NCI-H774 (cell line): ENCODE data around the gene BORCS5.
A peak's percentile ranks its signal among the peaks of the same experiment; 100 is the strongest.
"Not testable (repeated sequence)": the region's sequence is repeated elsewhere in the genome, so short reads cannot be mapped to it uniquely, and the experiment has no call there.

Experiments used
- DNase-seq: peaks from one replicate; lab custom pipeline; 2025; lab: John Stamatoyannopoulos, UW

BORCS5 gene

DNA sequence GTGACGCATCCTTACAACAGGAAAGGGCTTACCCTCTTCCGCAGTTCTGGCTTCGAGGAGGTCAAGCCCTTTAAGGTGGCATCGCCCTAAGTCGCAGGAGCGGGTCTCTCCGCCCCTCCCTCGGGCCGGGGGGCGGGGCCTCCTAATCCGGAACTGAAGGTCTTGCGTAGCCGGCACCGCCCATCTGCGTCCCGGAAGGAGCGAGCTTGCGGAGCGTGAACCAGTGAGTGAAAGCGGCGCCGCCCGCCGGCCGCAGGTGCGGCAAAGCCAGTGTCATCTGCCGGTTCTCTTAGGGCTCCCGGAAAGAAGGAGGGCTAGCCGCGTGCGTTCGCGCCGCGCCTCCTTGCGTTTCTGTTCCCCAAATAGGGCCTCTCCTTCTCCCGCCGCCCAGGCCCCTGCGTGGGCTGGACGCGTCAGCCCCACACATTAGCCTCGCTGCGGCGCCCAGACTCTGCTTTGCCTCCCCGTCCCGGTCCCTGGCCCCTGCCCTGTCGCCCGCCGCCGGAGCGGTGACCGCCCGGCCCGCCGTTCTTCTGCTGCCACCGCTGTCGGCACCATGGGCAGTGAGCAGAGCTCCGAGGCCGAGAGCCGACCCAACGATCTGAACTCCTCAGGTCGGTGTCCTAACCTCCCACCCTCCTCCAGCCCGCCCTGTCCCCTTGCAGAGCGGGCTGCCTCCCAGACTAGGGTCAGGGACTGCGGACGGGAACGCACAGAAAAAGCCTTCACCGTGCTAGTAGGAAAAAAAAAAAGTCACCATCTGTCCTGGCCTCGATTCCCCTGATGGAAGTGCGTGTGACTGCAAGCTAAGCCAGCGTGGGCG lies at the start of gene BORCS5:
BORCS5 (plus strand) TSS at position 183 of the 823 bp plus-strand sequence; CDS start at position 557, 374 bp downstream.
- peak; percentile 96 for DNase-seq

- DNase-seq: not testable (repeated sequence)
Observed at GRCh38 chr12:12310695-12311094, 46.2 kb upstream of the BORCS5 start.

GRCh38 chr12:12315838-12316237 lies 41.0 kb upstream of the BORCS5 start:
- no peak for DNase-seq

GRCh38 chr12:12319451-12320183 lies 37.3 kb upstream of the BORCS5 start:
- no peak for DNase-seq

DNA sequence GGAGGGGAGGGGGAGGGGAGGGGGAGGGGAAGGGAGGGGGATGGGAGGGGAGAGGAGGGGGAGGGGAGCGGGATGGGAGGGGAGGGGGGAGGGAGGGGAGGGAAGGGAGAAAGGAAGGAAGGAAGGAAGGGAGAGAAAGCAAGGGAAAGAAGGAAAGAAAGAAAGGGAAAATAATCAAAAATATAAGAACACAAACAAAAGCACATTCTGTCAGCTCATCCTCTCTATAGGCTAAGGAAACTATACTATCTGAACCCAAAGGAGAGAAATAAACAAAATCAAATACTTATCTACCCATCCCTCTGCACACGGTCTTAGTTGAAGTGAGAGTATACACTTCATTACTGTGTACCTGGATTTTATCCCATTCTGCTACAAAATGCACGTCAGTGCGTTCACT lies 33.8 kb upstream of the BORCS5 start:
- DNase-seq: no peak

DNA sequence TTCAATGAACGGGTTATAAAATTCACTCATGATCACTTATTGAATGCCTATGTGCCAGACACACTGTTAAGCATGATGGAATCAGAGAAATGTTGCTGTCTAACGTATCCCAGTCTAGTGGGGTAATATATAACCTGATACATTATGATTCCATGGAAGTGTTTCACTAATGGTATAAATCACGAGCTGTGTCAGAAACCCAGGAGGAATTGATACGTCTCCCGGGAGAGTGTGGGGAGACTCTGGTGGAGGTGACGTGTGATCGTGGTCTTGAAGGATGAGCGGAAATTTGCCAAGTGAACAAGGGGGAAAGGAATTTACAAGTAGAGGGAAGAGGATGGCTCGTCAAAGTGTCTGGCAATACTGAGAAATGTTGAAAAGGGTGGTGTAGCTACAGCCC lies 33.3 kb upstream of the BORCS5 start:
- DNase-seq: no peak

DNA sequence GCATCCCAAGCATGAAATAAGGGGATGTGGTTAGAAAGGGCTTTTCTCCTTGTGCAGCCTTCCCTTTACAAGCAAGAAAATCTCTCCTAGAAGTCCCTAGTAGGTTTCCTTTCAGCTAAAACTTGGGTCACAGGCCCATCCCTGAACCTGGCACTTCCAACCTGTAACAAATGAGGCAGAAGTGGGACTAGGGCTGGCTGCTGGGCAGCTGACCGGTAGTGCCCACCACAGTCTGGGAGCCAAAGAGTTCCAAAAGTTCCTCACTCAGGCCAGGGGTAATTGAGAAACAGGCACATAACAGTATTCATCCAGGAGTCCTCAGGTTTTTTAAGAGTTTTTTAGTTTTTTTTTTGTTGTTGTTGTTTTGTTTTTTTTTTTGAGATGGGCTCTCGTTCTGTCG lies 30.6 kb upstream of the BORCS5 start:
- DNase-seq: no peak

- peak; percentile 63 for DNase-seq
Observed at GRCh38 chr12:12327802-12328201, 29.1 kb upstream of the BORCS5 start.

GRCh38 chr12:12331244-12331771 lies 25.6 kb upstream of the BORCS5 start:
- no peak for DNase-seq

- peak; percentile 10 for DNase-seq
Observed at GRCh38 chr12:12331896-12332295, 25.0 kb upstream of the BORCS5 start.

DNA sequence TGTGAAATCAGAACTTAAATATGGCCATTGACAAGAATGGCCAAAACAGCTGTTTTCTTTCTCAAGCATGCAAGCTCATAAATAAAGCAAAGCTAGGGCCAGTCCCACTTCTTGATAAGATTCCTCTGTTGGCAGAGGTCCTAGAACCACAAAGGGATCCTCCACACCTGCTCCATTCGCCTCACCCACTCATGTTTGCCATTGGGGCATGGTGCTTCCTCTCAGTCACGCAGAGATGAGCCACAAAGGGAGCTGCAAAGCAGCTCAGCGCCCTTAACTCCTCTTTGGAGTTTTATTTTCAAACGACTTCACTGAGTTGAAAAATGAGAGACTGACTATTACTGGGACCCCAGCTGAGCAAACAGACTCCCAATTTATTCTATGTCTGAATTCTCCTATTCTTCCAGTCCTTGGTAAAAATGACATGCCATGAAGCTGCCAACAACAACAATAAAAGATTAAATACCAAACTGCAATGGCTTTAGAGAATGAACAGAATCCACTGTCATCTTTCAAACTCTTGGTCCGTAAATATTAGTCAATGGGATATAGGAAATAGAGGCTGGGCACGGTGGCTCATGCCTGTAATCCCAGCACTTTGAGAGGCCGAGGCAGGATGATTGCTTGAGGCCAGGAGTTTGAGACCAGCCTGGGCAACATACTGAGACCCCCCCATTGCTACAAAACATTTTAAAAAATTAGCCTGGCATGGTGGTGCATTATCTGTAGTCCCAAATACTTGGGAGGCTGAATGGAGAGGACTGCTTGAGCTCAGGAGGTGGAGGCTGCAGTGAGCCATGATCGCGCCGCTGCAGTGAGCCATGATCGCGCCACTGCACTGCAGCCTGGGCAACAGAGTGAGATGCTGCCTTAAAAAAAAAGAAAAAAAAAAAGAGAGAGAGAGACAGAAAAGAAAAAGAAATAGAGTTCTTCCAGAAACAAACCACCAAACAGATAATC lies 23.2 kb upstream of the BORCS5 start:
- peak; percentile 93 for DNase-seq

- peak; percentile 60 for DNase-seq
Observed at GRCh38 chr12:12334367-12335040, 22.4 kb upstream of the BORCS5 start.

GRCh38 chr12:12336049-12336411 lies 20.8 kb upstream of the BORCS5 start:
- DNase-seq: no peak

DNA sequence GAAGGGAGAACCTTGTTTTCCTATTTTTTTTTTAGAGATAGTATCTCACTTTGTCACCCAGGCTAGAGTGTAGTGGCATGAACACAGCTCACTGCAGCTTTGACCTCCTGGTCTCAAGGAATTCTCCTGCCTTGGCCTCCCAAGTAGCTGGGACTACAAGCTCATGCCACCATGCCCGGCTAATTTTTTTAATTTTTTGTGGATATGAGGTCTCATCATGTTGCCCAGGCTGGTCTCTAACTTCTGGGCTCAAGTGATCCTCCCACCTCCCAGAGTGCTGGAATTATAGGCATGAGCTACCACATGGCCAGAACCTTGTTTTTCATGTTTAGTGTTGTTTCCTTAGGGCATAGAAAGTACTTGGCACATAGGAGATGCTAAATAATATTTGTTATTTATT lies 20.4 kb upstream of the BORCS5 start:
- no peak for DNase-seq

- no peak for DNase-seq
Observed at GRCh38 chr12:12338527-12339168, 18.2 kb upstream of the BORCS5 start.

DNA sequence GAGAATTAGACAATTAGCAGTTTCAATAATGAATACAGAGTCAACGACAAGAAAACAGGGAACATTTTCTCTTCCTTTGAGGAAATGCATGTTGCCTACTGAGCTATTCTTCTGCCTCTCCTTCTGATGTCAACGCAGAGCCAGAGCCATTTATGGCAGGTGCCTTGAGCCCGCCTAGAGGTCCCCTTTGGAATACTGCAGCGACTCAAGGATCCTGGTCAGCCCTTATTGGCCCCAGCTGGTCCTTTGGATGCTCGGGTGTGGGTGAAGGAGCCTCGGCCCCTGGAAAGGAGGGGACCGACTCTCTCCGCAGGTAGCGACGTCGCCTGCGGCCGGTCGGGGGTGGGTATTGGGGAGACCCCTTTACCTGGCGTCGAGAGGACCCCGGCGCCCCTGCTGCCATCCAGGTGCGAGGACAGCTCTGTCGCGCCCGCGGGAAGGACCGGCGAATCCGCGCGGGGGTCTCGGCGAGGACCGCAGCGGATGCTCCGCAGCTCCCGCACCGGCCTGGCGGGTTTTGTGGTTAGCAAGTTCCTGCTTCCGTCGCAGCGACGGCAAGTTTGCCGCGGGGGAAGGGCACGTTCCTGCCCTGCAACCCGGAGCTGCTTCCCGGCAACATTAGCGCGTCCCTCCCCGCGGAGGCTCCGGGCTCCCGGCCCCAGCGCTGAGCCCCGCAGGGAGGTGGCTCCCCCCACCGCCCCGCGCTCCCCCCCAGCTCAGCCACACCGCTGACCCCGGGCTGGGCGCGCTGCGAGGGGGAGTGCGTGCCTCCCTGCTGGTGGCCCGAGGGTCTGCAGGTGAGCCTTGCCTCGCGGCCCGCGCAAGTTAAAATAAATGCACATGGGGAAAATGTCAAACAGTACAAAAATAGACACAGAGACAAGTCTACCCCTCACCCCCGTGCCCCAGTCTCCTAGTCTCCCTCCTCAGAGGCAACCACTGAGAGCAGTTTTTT lies 6.9 kb upstream of the BORCS5 start, which contains the start of gene MANSC1:
MANSC1 (minus strand) TSS at position 532 of the 955 bp plus-strand sequence. CDS start 6,928 bp downstream, outside the sequence.
- DNase-seq: peak; percentile 34

DNA sequence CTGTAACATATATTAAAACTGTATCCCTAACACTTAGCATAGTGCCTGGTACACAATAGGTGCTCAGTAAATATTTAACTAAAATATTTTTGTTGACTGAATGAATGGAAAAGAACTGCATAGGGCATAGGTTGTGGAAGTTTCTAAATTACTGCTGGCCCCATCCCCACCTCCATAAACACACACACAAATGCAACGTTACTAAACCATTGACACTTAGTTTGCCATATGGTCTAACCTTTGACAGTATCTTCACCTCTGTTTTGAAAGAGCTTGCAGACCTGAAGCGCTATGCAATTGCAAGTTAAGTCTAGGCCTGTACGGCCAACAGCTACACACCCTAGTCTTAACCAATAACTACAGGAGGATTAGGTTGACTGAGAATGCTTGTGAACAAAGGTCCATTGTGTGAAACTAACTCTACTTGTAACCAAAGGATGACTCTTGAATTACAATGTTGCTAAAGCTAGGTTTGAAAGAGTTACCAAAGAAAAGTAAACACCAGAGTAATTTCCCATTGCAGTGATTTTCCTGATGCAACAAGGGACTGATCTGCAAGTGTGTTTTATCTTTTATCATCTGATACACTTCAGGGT lies 5.9 kb upstream of the BORCS5 start:
- DNase-seq: no peak

- DNase-seq: not testable (repeated sequence)
Observed at GRCh38 chr12:12351468-12352185, 5.3 kb upstream of the BORCS5 start.
